Measurements from ENCODE around the gene FRAS1.

- TF ChIP-seq CTCF (IDR thresholded peaks at IDR 0.05) = no peak
- no peak for TF ChIP-seq POLR2A (IDR thresholded peaks at IDR 0.05)
- TF ChIP-seq POLR2AphosphoS5 (IDR thresholded peaks at IDR 0.05; ENCODE audit: insufficient read depth in 1 of 2, low read depth in 1 of 2) = no peak
These were observed 142.9 kb downstream of the FRAS1 start for GRCh38 chr4:78199984-78200383.

Data from vagina (tissue), 2 donors.